Activated CD4-positive, alpha-beta T cell treated with anti-CD3 and anti-CD28 coated beads, Interleukin-2, amount 50 U/mL, for 16 hours (primary cell): ENCODE results near the gene PPP2R3B.
"Not testable (repeated sequence)": the region's sequence is repeated elsewhere in the genome, so short reads cannot be mapped to it uniquely, and the experiment has no call there.

ENCODE experiments used
- DNase-seq: peaks from one replicate; pipeline ENCODE4 v3.0.0-alpha.2; 2020

PPP2R3B gene

GRCh38 chrX:317424-318067 lies 69.2 kb downstream of the PPP2R3B start:
- DNase-seq, result no peak

GRCh38 chrX:316351-317325 lies 70.1 kb downstream of the PPP2R3B start:
- no peak for DNase-seq

- no peak for DNase-seq
These were observed 71.7 kb downstream of the PPP2R3B start for GRCh38 chrX:314781-315595.

GRCh38 chrX:314049-314448 lies 72.7 kb downstream of the PPP2R3B start:
- no peak for DNase-seq

- DNase-seq, result no peak
These were observed 73.2 kb downstream of the PPP2R3B start for GRCh38 chrX:313546-313945.

- no peak for DNase-seq
These were observed 73.9 kb downstream of the PPP2R3B start for GRCh38 chrX:312621-313331.

- DNase-seq, result no peak
These were observed 75.3 kb downstream of the PPP2R3B start for GRCh38 chrX:311156-312129.

- DNase-seq, result no peak
These were observed 76.0 kb downstream of the PPP2R3B start for GRCh38 chrX:310621-311155.

- no peak for DNase-seq
These were observed 77.7 kb downstream of the PPP2R3B start for GRCh38 chrX:308821-309520.

- DNase-seq, result no peak
These were observed 79.2 kb downstream of the PPP2R3B start for GRCh38 chrX:307261-308111.

- DNase-seq, result not testable (repeated sequence)
These were observed 80.0 kb downstream of the PPP2R3B start for GRCh38 chrX:306614-307251.

GRCh38 chrX:305781-306613 lies 80.7 kb downstream of the PPP2R3B start:
- not testable (repeated sequence) for DNase-seq

- no peak for DNase-seq
These were observed 83.7 kb downstream of the PPP2R3B start for GRCh38 chrX:302975-303374.

GRCh38 chrX:300334-300733 lies 86.4 kb downstream of the PPP2R3B start:
- DNase-seq, result no peak

- DNase-seq, result no peak
These were observed 87.7 kb downstream of the PPP2R3B start for GRCh38 chrX:298993-299392.

- no peak for DNase-seq
These were observed 91.6 kb downstream of the PPP2R3B start for GRCh38 chrX:295136-295535.

GRCh38 chrX:292900-293897 lies 93.5 kb downstream of the PPP2R3B start:
- no peak for DNase-seq
